Right atrium auricular region (tissue), 2 donors: ENCODE measurements around the gene FETUB. TPM values are rescaled to one million over a fixed set of nuclear protein-coding genes. Genes with fewer than 3 reads are reported as not detected.
A peak's percentile ranks its signal among the peaks of the same experiment; 100 is the strongest.

ENCODE experiments used
- DNase-seq: peaks from one replicate; pipeline ENCODE4 v3.0.0-alpha.2; 2019; ENCODE audit warnings: low spot score
- H3K27ac ChIP-seq, 2 donors: fragments of 200-600 bp; sonication (generic); 1 replicate in 1 of 2; 2 replicates in 1 of 2; pipeline ENCODE4 v1.5.1; 2016 to 2019
- H3K27me3 ChIP-seq, 2 donors: fragments of 200-600 bp; sonication (generic); one replicate each; pipeline versions ENCODE4 v1.5.1 to v1.6.0; 2017 to 2019
- H3K36me3 ChIP-seq: fragments of 200-600 bp; sonication (generic); one replicate; pipeline ENCODE4 v1.5.1; 2016
- H3K4me1 ChIP-seq, 2 donors: fragments of 200-600 bp; sonication (generic); one replicate each; pipeline versions ENCODE4 v1.5.1 to v1.6.0; 2017 to 2019
- H3K4me3 ChIP-seq, 2 donors: fragments of 200-600 bp; sonication (generic); 1 replicate in 1 of 2; 2 replicates in 1 of 2; pipeline ENCODE4 v1.5.1; 2017 to 2019; ENCODE audit warnings: mild to moderate bottlenecking in 1 of 2, moderate library complexity in 1 of 2
- H3K9me3 ChIP-seq, 2 donors: fragments of 200-600 bp; sonication (generic); one replicate each; pipeline ENCODE4 v1.5.1; 2019
- CTCF ChIP-seq, 2 donors: fragments of 200-600 bp; sonication (generic); IDR thresholded peaks; one replicate each; pipeline ENCODE4 v1.5.1; 2019; ENCODE audit warnings: antibody characterized with exemption in 2 of 2
- total RNA-seq, 2 donors: library from RNA; depleted of rRNA; stranded (reverse); fragments of >200 nt; gene quantifications; one replicate each; pipeline ENCODE4 v1.1.0, GENCODE V29; 2016

Gene FETUB
- total RNA-seq, 2 donors from 2014 or later: not detected

GRCh38 chr3:186614597-186615483, 25.4 kb upstream of the FETUB start:
- Histone ChIP-seq H3K27ac (no peak overlapping the region), H3K9me3 (no peaks in the 10 kb centered on the region), H3K36me3 (no peaks in the 10 kb centered on the region), H3K27me3 (no peaks in the 10 kb centered on the region), H3K4me3 (no peak overlapping the region), H3K4me1 (peaks cover 0 to 9% of the 10 kb centered on the region in 2 donors)
- peak; percentile 83 for DNase-seq
- peak; percentile 96 for TF ChIP-seq CTCF (IDR thresholded peaks at IDR 0.05)

- Histone ChIP-seq H3K4me1 (peaks cover 0 to 9% of the 10 kb centered on the region in 2 donors), H3K4me3 (no peak overlapping the region), H3K9me3 (no peaks in the 10 kb centered on the region), H3K27ac (no peak overlapping the region), H3K36me3 (no peaks in the 10 kb centered on the region), H3K27me3 (no peaks in the 10 kb centered on the region)
- no peak for DNase-seq
- TF ChIP-seq CTCF (IDR thresholded peaks at IDR 0.05): no peak
Observed at GRCh38 chr3:186616299-186616617, 23.9 kb upstream of the FETUB start.

- H3K9me3 ChIP-seq: no peaks in the 10 kb centered on the region
- H3K27me3 ChIP-seq: no peaks in the 10 kb centered on the region
- peaks cover 0 to 9% of the 10 kb centered on the region in 2 donors for H3K4me1 ChIP-seq
- DNase-seq: peak; percentile 80
- peak overlapping the region in 1 of 2 donors; percentile 30 for H3K4me3 ChIP-seq
- peak; percentile 80 to 90 for TF ChIP-seq CTCF (IDR thresholded peaks at IDR 0.05)
- no peak overlapping the region for H3K27ac ChIP-seq
- no peaks in the 10 kb centered on the region for H3K36me3 ChIP-seq
Observed at GRCh38 chr3:186617036-186617946, 22.9 kb upstream of the FETUB start.

GRCh38 chr3:186618318-186618938, 21.8 kb upstream of the FETUB start:
- no peaks in the 10 kb centered on the region for H3K9me3 ChIP-seq
- H3K36me3 ChIP-seq: no peaks in the 10 kb centered on the region
- no peak for TF ChIP-seq CTCF (IDR thresholded peaks at IDR 0.05)
- peaks cover 0 to 9% of the 10 kb centered on the region in 2 donors for H3K4me1 ChIP-seq
- no peak overlapping the region for H3K4me3 ChIP-seq
- H3K27me3 ChIP-seq: no peaks in the 10 kb centered on the region
- H3K27ac ChIP-seq: no peak overlapping the region
- DNase-seq: no peak

- Histone ChIP-seq H3K4me3 (no peak overlapping the region), H3K36me3 (no peaks in the 10 kb centered on the region), H3K9me3 (no peaks in the 10 kb centered on the region), H3K4me1 (peaks cover 0 to 9% of the 10 kb centered on the region in 2 donors), H3K27ac (no peak overlapping the region), H3K27me3 (no peaks in the 10 kb centered on the region)
- DNase-seq: no peak
- TF ChIP-seq CTCF (IDR thresholded peaks at IDR 0.05): no peak
Observed at GRCh38 chr3:186619787-186620212, 20.4 kb upstream of the FETUB start.
